ENCODE results near the gene LGALS7B. TPM values are rescaled to one million over a fixed set of nuclear protein-coding genes. Genes with fewer than 3 reads are reported as not detected.

Gene LGALS7B
- total RNA-seq, 1 donor from 2014 or later = not detected

GRCh38 chr19:38836159-38836982, 47.4 kb downstream of the LGALS7B start:
- DNase-seq = no peak

GRCh38 chr19:38836983-38837626, 48.1 kb downstream of the LGALS7B start:
- H3K27ac Mint-ChIP-seq = peak overlapping the region; percentile 65

More at GRCh38 chr19:38836159-38836982, 47.4 kb downstream of the LGALS7B start:
- Mint-ChIP-seq H3K9me3 (no peaks in the 10 kb centered on the region), H3K4me1 (peaks cover 14% of the 10 kb centered on the region), H3K27me3 (no peaks in the 10 kb centered on the region), H3K36me3 (ENCODE audit: low read depth) (peaks cover 69% of the 10 kb centered on the region), H3K4me3 (no peak overlapping the region), H3K27ac (peak overlapping the region; percentile 65)
- POLR2A ChIA-PET = interaction anchor here (0.6 to 7.7 kb wide), 5 partner anchors 8 to 103 kb away, joined by 3 to 118 read pairs (median 6); partner anchors contain the start of genes HNRNPL and RINL
- CTCF ChIA-PET = interaction anchor here (1.1 kb wide), 1 partner anchor 51 kb away, joined by 3 read pairs; no protein-coding TSS in a partner anchor
- no peak for TF ChIP-seq CTCF (IDR thresholded peaks at IDR 0.05)
- intact Hi-C loops (cut with micrococcal nuclease) = no loop called here
- no peak for ATAC-seq (ENCODE audit: low read depth)

GRCh38 chr19:38837656-38838121, 48.7 kb downstream of the LGALS7B start:
- Mint-ChIP-seq H3K27me3 (no peaks in the 10 kb centered on the region), H3K27ac (no peak overlapping the region), H3K4me3 (no peak overlapping the region), H3K4me1 (peaks cover 16% of the 10 kb centered on the region), H3K36me3 (ENCODE audit: low read depth) (peaks cover 76% of the 10 kb centered on the region), H3K9me3 (no peaks in the 10 kb centered on the region)
- ATAC-seq (ENCODE audit: low read depth) (no peak), DNase-seq (no peak)
- CTCF ChIA-PET = no interaction called here
- TF ChIP-seq CTCF (IDR thresholded peaks at IDR 0.05) = no peak
- intact Hi-C loops (cut with micrococcal nuclease) = no loop called here
- POLR2A ChIA-PET = interaction anchor here (2.0 to 2.7 kb wide), 2 partner anchors 11 to 31 kb away, joined by 6 to 13 read pairs; no protein-coding TSS in a partner anchor

More at GRCh38 chr19:38836983-38837626, 48.1 kb downstream of the LGALS7B start:
- POLR2A ChIA-PET = interaction anchor here (2.0 to 2.7 kb wide), 2 partner anchors 12 to 32 kb away, joined by 6 to 13 read pairs; no protein-coding TSS in a partner anchor
- intact Hi-C loops (cut with micrococcal nuclease) = no loop called here
- no peak for TF ChIP-seq CTCF (IDR thresholded peaks at IDR 0.05)
- Mint-ChIP-seq H3K36me3 (ENCODE audit: low read depth) (peaks cover 70% of the 10 kb centered on the region), H3K4me3 (no peak overlapping the region), H3K4me1 (peaks cover 14% of the 10 kb centered on the region), H3K9me3 (no peaks in the 10 kb centered on the region), H3K27me3 (no peaks in the 10 kb centered on the region)
- ATAC-seq (ENCODE audit: low read depth) (no peak), DNase-seq (no peak)
- CTCF ChIA-PET = no interaction called here

GRCh38 chr19:38838208-38838985, 49.4 kb downstream of the LGALS7B start:
- CTCF ChIA-PET = no interaction called here
- Mint-ChIP-seq H3K27ac (peak overlapping the region; percentile 50), H3K9me3 (no peaks in the 10 kb centered on the region), H3K36me3 (ENCODE audit: low read depth) (peaks cover 83% of the 10 kb centered on the region), H3K4me1 (peaks cover 23% of the 10 kb centered on the region), H3K4me3 (no peak overlapping the region), H3K27me3 (no peaks in the 10 kb centered on the region)
- intact Hi-C loops (cut with micrococcal nuclease) = no loop called here
- no peak for TF ChIP-seq CTCF (IDR thresholded peaks at IDR 0.05)
- POLR2A ChIA-PET = interaction anchor here (2.0 to 2.7 kb wide), 2 partner anchors 11 to 31 kb away, joined by 6 to 13 read pairs; no protein-coding TSS in a partner anchor
- ATAC-seq (ENCODE audit: low read depth) (no peak), DNase-seq (no peak)

Data from activated B cell treated with CpG ODN at 0.5 μM for 24 hours (primary cell).